ENCODE measurements around the gene SUCO.
"Not testable (repeated sequence)": the region's sequence is repeated elsewhere in the genome, so short reads cannot be mapped to it uniquely, and the experiment has no call there.

SUCO gene

GRCh38 chr1:172551279-172551678 lies 18.3 kb downstream of the SUCO start:
- intact Hi-C loops (cut with DNase I): no loop called here
- DNase-seq: no peak

DNA sequence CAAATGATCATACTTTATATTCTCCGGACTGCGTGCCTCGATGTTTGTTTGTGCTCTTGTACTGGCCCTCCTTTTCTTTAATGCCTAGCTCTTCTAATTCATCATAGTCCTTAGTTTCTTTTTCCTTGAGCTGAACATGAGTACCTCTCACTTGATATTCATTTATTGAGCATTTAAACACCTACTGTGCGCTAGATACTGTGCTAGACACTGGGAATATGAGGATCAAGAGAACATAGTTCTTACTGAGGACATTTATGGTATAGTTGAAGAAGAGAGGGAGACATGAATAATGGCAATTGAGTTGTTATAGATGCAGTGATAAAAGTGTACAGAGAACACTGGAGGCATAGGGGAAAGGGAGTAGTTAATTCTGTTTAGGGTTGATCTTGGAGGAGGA lies 22.0 kb downstream of the SUCO start:
- no peak for DNase-seq
- intact Hi-C loops (cut with DNase I): no loop called here

- intact Hi-C loops (cut with DNase I): no loop called here
Measured at GRCh38 chr1:172556461-172556860, 23.5 kb downstream of the SUCO start.

GRCh38 chr1:172557270-172557669 lies 24.3 kb downstream of the SUCO start:
- intact Hi-C loops (cut with DNase I): no loop called here
- DNase-seq: no peak

More at GRCh38 chr1:172556461-172556860, 23.5 kb downstream of the SUCO start:
- DNase-seq: no peak

- no peak for DNase-seq
- intact Hi-C loops (cut with DNase I): no loop called here
Measured at GRCh38 chr1:172559572-172560210, 26.7 kb downstream of the SUCO start.

- DNase-seq: no peak
- intact Hi-C loops (cut with DNase I): no loop called here
Measured at GRCh38 chr1:172561252-172561651, 28.3 kb downstream of the SUCO start.

- intact Hi-C loops (cut with DNase I): no loop called here
- no peak for DNase-seq
Measured at GRCh38 chr1:172566196-172566997, 33.4 kb downstream of the SUCO start.

- no peak for DNase-seq
- intact Hi-C loops (cut with DNase I): no loop called here
Measured at GRCh38 chr1:172567720-172568119, 34.8 kb downstream of the SUCO start.

- no peak for DNase-seq
- intact Hi-C loops (cut with DNase I): no loop called here
Measured at GRCh38 chr1:172574080-172574479, 41.1 kb downstream of the SUCO start.

DNA sequence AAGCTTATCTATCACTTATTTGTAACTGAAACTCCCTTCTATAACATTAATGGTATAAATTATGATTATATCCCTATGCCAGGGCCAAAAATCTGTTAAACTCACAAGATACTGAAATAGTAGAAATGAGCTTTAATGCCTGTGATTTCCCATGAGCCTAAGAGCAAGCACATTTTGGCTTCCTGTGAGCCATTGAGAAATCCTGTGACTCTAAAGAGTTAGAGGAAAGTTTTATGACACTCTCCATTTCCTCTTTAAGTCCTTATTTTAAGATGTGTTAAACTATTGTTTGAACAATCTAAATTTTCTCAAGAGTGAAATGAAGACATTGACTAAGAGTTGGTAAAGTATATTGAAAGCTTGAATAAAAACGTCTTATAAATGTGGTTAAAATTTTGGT lies 45.6 kb downstream of the SUCO start:
- intact Hi-C loops (cut with DNase I): no loop called here
- DNase-seq: no peak

- intact Hi-C loops (cut with DNase I): no loop called here
- DNase-seq: no peak
Measured at GRCh38 chr1:172581273-172581672, 48.3 kb downstream of the SUCO start.

DNA sequence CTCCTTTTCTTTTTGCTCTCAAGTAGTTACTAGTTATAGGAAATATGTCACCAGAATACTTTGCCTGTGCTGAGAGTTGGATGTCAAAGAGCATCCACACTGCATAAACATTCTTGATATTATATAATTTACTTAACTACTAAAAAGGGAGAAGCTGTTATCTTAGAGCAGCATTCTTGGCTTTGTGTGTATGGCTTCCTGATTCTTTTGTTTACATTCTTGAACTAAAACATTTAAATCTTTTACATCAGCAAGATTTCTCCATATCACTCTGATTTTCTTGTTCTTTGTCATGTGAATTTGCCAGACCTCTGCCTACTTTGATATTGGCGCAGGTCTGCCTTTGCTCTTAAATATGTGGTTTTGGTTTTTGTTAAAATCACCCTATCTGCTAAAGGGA lies 48.8 kb downstream of the SUCO start:
- DNase-seq: no peak
- intact Hi-C loops (cut with DNase I): no loop called here

DNA sequence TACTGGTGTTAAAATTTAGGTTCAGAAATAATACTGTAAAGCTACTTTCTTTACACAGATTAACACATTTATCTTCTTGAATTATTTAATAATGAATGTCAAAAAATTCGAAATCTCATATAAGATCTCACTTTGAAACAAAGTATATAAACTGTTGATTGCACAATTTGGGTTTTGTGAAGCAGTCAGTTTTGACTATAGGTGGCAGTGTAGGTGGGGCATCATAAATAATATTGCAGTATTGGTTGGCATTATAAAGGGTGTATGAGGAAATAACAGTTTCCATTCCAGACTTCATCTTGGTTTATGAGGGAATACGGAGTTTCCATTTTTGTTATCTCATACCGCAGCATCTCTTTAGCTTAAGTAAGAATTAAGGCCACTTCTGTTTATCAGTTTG lies 49.9 kb downstream of the SUCO start:
- intact Hi-C loops (cut with DNase I): no loop called here
- DNase-seq: no peak

DNA sequence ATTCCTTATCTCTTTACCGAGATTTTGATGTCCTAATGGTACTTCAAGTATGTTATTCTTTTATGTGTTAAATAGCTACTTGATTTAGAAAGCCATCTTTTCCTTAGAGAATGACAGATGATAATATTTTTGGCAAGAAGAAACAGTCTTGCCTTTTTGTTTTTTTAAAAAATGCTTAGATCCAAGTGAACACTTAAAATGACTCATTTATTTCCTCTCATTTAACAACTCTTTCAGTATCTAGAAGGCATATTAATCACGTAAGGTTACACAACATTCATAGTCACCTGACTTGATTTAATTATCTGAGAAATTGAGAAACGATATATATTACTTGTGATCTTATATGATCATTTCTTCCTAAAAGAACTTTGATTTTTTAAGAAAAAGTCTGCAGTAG lies 52.4 kb downstream of the SUCO start:
- DNase-seq: no peak
- intact Hi-C loops (cut with DNase I): no loop called here

DNA sequence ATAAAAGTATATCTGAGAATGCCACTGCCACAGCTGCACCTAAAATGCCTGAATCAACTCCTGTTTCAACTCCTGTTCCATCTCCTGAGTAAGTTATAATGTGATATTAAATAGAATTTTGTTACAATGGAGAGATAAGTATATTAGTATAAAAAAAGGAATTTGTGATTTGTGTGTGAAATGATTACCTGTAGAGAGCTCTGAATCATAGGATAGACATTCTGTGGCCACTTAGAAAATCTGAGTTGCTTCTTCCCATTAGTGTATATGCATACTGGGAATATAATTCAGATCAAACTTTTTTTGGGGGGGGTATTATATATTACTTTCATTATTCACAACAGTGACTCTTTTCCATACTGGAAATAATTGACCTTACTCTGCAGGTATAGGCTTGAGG lies 52.9 kb downstream of the SUCO start:
- intact Hi-C loops (cut with DNase I): no loop called here
- DNase-seq: no peak

DNA sequence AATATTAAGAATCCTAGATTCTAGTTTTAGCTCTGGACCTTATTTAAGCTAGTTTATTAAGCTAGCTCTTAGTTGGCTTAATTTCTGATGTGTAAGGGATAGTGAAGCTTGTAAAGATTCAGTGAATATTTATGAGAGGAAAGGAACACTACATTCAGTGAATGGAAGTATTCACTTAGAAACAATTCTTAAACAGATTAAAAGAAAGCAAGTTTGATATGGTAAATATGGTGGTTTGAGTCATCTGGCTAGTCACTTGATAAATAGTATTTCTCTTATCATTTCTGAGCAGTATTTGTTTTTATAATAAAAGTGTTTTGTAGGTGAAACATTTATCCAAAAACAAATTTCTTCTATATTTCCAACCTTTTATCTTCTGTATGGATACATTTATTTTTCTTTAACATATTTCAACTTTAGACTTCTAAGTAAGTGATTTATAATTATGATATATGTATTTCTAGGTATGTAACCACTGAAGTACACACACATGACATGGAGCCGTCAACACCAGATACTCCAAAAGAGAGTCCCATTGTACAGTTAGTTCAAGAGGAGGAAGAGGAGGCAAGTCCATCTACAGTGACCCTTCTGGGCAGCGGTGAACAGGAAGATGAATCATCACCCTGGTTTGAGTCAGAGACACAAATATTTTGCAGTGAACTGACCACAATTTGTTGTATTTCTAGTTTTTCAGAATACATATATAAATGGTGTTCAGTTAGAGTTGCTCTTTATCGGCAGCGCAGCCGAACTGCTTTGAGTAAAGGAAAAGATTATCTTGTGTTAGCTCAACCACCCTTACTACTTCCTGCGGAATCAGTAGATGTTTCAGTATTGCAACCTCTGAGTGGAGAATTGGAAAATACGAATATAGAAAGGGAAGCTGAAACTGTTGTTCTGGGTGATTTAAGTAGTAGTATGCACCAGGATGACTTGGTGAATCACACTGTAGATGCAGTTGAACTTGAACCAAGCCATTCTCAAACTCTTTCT lies 55.6 kb downstream of the SUCO start:
- intact Hi-C loops (cut with DNase I): no loop called here
- DNase-seq: no peak

- intact Hi-C loops (cut with DNase I): no loop called here
- no peak for DNase-seq
Measured at GRCh38 chr1:172589553-172589952, 56.6 kb downstream of the SUCO start.

- DNase-seq; intact Hi-C loops (cut with DNase I): not testable (repeated sequence)
Measured at GRCh38 chr1:172591429-172591828, 58.5 kb downstream of the SUCO start.

GRCh38 chr1:172595066-172595465 lies 62.1 kb downstream of the SUCO start:
- intact Hi-C loops (cut with DNase I); DNase-seq: not testable (repeated sequence)

DNA sequence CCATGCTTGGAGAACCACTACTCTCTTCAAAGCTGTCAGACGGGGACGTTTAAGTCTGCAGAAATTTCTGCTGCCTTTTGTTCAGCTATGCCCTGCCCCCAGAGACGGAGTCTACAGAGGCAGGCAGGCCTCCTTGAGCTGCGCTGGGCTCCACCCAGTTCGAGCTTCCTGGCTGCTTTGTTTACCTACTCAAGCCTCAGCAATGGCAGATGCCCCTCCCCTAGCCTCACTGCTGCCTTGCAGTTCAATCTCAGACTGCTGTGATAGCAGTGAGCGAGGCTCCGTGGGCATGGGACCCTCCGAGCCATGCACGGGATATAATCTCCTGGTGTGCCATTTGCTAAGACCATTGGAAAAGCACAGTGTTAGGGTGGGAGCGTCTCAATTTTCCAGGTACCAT lies 63.8 kb downstream of the SUCO start:
- DNase-seq; intact Hi-C loops (cut with DNase I): not testable (repeated sequence)

All from head of caudate nucleus (tissue), 42 donors.